ENCODE measurements around the gene SCYL1.

Gene SCYL1

DNA sequence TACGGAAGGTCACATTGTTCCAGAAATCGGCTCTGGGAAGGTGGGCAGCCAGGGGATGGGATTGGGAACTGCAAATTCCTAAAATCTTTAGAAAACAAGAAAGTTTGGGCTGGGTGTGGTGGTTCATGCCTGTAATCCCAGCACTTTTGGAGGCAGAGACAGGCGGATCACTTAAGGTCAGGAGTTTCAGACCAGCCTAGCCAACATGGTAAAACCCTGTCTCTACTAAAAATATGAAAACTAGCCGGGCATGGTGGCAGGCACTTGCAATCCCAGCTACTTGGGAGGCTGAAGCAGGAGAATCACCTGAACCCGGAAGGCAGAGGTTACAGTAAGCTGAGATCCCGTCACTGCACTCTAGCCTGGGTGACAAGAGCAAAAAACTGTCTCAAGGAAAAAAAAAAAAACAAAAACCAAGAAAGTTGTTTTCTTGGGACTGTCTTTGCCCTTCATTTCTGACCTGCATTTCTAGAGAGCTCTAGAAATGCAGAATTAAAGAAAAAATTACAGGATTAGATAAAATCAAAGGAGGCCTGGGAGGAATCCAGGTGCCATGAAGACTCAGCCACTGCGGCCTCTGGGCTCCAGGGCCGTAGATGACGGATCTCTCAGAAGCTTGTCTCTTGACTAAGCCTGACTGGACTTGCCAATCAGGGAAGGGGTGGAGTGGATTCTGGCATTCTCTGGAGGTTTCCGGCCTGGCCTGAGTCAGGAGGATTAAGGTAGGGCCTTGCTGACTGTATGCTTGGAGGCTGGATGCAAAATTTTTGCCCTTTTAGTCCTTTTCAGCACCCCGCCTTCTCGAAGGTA lies 31.3 kb upstream of the SCYL1 start:
- DNase-seq (ENCODE audit: low read depth): no peak

DNA sequence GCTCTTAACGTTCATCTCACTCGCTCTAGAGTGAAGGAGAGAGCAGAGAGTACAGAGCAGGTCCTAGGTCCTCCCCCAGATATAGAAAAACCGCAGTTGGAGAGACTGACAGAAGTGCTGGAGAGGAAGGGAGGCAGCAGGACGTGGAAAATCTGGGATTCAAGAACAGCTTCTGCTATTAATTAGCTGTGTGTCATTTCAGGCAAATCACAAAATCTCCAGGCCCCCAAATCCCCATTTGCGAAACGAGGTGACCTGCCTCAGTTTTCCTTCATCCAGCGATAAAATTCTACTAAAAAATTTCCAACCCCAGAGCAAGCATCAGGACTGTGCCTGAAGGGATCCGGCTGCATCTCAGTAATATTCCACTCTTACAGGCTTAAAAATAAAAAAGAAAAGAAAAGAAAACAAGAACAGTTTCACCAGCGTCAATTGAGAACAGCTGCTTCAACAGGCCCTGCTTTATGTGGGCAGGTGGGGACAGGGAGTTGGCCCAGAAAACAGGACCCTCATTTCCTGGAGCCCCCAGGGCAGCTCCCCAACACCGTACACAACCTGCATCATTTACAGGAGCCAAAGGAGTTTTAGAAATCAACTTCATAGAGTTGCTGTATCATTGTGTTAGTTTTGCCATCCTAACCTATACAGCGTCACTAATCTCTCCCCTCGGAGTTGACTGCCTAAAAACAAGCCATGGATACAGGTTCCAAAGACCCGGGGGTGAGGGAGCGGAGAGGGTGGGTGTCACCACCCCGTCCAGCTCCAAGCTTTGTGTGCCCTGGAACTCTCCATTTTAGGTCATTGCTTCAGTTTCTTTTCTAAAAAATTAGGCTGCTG lies 28.4 kb upstream of the SCYL1 start:
- no peak for DNase-seq (ENCODE audit: low read depth)

DNA sequence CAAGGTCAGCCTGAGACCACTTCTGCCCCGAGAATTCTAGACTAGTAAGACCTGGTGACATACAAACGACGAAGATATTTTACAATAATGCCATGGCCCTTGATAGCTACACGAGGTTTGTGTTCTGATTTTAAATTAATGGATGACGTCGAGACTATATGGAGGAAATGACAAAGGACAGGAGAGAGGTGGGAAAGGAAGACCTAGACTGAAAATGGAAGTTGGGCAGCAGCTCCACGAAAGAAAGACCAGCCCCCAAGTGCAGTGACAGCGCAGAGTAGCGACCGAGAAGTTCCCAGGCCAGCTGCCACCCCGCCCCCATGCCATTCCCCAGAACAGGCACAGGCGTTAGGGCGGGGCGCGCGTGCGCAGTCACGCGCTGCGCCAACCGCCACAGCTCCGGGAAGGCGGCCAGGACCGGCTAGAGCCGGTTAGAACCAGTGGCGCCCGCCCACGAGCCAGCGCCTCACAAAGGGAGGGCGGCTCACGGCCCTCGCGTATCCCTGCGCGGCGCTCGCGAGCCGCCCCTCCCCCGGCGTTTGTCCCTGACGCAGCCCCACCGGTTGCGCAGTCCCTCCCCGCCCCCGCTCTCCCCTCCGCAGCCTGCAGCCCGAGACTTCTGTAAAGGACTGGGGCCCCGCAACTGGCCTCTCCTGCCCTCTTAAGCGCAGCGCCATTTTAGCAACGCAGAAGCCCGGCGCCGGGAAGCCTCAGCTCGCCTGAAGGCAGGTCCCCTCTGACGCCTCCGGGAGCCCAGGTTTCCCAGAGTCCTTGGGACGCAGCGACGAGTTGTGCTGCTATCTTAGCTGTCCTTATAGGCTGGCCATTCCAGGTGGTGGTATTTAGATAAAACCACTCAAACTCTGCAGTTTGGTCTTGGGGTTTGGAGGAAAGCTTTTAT lies 27.5 kb upstream of the SCYL1 start:
- DNase-seq (ENCODE audit: low read depth): peak; percentile 96

DNA sequence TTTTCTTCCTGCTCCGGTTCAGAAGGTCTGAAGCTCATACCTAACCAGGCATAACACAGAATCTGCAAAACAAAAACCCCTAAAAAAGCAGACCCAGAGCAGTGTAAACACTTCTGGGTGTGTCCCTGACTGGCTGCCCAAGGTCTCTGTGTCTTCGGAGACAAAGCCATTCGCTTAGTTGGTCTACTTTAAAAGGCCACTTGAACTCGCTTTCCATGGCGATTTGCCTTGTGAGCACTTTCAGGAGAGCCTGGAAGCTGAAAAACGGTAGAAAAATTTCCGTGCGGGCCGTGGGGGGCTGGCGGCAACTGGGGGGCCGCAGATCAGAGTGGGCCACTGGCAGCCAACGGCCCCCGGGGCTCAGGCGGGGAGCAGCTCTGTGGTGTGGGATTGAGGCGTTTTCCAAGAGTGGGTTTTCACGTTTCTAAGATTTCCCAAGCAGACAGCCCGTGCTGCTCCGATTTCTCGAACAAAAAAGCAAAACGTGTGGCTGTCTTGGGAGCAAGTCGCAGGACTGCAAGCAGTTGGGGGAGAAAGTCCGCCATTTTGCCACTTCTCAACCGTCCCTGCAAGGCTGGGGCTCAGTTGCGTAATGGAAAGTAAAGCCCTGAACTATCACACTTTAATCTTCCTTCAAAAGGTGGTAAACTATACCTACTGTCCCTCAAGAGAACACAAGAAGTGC lies 26.7 kb upstream of the SCYL1 start:
- no peak for DNase-seq (ENCODE audit: low read depth)

DNA sequence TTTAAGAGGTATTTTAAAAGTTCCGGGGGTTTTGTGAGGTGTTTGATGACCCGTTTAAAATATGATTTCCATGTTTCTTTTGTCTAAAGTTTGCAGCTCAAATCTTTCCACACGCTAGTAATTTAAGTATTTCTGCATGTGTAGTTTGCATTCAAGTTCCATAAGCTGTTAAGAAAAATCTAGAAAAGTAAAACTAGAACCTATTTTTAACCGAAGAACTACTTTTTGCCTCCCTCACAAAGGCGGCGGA lies 26.2 kb upstream of the SCYL1 start:
- no peak for DNase-seq (ENCODE audit: low read depth)

DNA sequence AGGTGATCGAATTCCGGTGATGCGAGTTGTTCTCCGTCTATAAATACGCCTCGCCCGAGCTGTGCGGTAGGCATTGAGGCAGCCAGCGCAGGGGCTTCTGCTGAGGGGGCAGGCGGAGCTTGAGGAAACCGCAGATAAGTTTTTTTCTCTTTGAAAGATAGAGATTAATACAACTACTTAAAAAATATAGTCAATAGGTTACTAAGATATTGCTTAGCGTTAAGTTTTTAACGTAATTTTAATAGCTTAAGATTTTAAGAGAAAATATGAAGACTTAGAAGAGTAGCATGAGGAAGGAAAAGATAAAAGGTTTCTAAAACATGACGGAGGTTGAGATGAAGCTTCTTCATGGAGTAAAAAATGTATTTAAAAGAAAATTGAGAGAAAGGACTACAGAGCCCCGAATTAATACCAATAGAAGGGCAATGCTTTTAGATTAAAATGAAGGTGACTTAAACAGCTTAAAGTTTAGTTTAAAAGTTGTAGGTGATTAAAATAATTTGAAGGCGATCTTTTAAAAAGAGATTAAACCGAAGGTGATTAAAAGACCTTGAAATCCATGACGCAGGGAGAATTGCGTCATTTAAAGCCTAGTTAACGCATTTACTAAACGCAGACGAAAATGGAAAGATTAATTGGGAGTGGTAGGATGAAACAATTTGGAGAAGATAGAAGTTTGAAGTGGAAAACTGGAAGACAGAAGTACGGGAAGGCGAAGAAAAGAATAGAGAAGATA lies 25.7 kb upstream of the SCYL1 start, which contains the start of gene MALAT1:
MALAT1 (plus strand) TSS at position 69 of the 736 bp plus-strand sequence.
- DNase-seq (ENCODE audit: low read depth): peak; percentile 79

DNA sequence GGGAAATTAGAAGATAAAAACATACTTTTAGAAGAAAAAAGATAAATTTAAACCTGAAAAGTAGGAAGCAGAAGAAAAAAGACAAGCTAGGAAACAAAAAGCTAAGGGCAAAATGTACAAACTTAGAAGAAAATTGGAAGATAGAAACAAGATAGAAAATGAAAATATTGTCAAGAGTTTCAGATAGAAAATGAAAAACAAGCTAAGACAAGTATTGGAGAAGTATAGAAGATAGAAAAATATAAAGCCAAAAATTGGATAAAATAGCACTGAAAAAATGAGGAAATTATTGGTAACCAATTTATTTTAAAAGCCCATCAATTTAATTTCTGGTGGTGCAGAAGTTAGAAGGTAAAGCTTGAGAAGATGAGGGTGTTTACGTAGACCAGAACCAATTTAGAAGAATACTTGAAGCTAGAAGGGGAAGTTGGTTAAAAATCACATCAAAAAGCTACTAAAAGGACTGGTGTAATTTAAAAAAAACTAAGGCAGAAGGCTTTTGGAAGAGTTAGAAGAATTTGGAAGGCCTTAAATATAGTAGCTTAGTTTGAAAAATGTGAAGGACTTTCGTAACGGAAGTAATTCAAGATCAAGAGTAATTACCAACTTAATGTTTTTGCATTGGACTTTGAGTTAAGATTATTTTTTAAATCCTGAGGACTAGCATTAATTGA lies 25.0 kb upstream of the SCYL1 start:
- no peak for DNase-seq (ENCODE audit: low read depth)

DNA sequence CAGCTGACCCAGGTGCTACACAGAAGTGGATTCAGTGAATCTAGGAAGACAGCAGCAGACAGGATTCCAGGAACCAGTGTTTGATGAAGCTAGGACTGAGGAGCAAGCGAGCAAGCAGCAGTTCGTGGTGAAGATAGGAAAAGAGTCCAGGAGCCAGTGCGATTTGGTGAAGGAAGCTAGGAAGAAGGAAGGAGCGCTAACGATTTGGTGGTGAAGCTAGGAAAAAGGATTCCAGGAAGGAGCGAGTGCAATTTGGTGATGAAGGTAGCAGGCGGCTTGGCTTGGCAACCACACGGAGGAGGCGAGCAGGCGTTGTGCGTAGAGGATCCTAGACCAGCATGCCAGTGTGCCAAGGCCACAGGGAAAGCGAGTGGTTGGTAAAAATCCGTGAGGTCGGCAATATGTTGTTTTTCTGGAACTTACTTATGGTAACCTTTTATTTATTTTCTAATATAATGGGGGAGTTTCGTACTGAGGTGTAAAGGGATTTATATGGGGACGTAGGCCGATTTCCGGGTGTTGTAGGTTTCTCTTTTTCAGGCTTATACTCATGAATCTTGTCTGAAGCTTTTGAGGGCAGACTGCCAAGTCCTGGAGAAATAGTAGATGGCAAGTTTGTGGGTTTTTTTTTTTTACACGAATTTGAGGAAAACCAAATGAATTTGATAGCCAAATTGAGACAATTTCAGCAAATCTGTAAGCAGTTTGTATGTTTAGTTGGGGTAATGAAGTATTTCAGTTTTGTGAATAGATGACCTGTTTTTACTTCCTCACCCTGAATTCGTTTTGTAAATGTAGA lies 24.3 kb upstream of the SCYL1 start:
- DNase-seq (ENCODE audit: low read depth): no peak

DNA sequence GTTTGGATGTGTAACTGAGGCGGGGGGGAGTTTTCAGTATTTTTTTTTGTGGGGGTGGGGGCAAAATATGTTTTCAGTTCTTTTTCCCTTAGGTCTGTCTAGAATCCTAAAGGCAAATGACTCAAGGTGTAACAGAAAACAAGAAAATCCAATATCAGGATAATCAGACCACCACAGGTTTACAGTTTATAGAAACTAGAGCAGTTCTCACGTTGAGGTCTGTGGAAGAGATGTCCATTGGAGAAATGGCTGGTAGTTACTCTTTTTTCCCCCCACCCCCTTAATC lies 23.8 kb upstream of the SCYL1 start:
- no peak for DNase-seq (ENCODE audit: low read depth)

DNA sequence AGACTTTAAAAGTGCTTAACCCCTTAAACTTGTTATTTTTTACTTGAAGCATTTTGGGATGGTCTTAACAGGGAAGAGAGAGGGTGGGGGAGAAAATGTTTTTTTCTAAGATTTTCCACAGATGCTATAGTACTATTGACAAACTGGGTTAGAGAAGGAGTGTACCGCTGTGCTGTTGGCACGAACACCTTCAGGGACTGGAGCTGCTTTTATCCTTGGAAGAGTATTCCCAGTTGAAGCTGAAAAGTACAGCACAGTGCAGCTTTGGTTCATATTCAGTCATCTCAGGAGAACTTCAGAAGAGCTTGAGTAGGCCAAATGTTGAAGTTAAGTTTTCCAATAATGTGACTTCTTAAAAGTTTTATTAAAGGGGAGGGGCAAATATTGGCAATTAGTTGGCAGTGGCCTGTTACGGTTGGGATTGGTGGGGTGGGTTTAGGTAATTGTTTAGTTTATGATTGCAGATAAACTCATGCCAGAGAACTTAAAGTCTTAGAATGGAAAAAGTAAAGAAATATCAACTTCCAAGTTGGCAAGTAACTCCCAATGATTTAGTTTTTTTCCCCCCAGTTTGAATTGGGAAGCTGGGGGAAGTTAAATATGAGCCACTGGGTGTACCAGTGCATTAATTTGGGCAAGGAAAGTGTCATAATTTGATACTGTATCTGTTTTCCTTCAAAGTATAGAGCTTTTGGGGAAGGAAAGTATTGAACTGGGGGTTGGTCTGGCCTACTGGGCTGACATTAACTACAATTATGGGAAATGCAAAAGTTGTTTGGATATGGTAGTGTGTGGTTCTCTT lies 23.2 kb upstream of the SCYL1 start:
- DNase-seq (ENCODE audit: low read depth): no peak

DNA sequence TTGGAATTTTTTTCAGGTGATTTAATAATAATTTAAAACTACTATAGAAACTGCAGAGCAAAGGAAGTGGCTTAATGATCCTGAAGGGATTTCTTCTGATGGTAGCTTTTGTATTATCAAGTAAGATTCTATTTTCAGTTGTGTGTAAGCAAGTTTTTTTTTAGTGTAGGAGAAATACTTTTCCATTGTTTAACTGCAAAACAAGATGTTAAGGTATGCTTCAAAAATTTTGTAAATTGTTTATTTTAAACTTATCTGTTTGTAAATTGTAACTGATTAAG lies 22.7 kb upstream of the SCYL1 start:
- no peak for DNase-seq (ENCODE audit: low read depth)

DNA sequence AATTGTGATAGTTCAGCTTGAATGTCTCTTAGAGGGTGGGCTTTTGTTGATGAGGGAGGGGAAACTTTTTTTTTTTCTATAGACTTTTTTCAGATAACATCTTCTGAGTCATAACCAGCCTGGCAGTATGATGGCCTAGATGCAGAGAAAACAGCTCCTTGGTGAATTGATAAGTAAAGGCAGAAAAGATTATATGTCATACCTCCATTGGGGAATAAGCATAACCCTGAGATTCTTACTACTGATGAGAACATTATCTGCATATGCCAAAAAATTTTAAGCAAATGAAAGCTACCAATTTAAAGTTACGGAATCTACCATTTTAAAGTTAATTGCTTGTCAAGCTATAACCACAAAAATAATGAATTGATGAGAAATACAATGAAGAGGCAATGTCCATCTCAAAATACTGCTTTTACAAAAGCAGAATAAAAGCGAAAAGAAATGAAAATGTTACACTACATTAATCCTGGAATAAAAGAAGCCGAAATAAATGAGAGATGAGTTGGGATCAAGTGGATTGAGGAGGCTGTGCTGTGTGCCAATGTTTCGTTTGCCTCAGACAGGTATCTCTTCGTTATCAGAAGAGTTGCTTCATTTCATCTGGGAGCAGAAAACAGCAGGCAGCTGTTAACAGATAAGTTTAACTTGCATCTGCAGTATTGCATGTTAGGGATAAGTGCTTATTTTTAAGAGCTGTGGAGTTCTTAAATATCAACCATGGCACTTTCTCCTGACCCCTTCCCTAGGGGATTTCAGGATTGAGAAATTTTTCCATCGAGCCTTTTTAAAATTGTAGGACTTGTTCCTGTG lies 22.1 kb upstream of the SCYL1 start:
- DNase-seq (ENCODE audit: low read depth): no peak

DNA sequence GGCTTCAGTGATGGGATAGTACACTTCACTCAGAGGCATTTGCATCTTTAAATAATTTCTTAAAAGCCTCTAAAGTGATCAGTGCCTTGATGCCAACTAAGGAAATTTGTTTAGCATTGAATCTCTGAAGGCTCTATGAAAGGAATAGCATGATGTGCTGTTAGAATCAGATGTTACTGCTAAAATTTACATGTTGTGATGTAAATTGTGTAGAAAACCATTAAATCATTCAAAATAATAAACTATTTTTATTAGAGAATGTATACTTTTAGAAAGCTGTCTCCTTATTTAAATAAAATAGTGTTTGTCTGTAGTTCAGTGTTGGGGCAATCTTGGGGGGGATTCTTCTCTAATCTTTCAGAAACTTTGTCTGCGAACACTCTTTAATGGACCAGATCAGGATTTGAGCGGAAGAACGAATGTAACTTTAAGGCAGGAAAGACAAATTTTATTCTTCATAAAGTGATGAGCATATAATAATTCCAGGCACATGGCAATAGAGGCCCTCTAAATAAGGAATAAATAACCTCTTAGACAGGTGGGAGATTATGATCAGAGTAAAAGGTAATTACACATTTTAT lies 21.4 kb upstream of the SCYL1 start:
- DNase-seq (ENCODE audit: low read depth): no peak

DNA sequence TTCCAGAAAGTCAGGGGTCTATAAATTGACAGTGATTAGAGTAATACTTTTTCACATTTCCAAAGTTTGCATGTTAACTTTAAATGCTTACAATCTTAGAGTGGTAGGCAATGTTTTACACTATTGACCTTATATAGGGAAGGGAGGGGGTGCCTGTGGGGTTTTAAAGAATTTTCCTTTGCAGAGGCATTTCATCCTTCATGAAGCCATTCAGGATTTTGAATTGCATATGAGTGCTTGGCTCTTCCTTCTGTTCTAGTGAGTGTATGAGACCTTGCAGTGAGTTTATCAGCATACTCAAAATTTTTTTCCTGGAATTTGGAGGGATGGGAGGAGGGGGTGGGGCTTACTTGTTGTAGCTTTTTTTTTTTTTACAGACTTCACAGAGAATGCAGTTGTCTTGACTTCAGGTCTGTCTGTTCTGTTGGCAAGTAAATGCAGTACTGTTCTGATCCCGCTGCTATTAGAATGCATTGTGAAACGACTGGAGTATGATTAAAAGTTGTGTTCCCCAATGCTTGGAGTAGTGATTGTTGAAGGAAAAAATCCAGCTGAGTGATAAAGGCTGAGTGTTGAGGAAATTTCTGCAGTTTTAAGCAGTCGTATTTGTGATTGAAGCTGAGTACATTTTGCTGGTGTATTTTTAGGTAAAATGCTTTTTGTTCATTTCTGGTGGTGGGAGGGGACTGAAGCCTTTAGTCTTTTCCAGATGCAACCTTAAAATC lies 20.8 kb upstream of the SCYL1 start:
- DNase-seq (ENCODE audit: low read depth): no peak

DNA sequence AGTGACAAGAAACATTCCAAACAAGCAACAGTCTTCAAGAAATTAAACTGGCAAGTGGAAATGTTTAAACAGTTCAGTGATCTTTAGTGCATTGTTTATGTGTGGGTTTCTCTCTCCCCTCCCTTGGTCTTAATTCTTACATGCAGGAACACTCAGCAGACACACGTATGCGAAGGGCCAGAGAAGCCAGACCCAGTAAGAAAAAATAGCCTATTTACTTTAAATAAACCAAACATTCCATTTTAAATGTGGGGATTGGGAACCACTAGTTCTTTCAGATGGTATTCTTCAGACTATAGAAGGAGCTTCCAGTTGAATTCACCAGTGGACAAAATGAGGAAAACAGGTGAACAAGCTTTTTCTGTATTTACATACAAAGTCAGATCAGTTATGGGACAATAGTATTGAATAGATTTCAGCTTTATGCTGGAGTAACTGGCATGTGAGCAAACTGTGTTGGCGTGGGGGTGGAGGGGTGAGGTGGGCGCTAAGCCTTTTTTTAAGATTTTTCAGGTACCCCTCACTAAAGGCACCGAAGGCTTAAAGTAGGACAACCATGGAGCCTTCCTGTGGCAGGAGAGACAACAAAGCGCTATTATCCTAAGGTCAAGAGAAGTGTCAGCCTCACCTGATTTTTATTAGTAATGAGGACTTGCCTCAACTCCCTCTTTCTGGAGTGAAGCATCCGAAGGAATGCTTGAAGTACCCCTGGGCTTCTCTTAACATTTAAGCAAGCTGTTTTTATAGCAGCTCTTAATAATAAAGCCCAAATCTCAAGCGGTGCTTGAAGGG lies 20.0 kb upstream of the SCYL1 start:
- DNase-seq (ENCODE audit: low read depth): no peak

DNA sequence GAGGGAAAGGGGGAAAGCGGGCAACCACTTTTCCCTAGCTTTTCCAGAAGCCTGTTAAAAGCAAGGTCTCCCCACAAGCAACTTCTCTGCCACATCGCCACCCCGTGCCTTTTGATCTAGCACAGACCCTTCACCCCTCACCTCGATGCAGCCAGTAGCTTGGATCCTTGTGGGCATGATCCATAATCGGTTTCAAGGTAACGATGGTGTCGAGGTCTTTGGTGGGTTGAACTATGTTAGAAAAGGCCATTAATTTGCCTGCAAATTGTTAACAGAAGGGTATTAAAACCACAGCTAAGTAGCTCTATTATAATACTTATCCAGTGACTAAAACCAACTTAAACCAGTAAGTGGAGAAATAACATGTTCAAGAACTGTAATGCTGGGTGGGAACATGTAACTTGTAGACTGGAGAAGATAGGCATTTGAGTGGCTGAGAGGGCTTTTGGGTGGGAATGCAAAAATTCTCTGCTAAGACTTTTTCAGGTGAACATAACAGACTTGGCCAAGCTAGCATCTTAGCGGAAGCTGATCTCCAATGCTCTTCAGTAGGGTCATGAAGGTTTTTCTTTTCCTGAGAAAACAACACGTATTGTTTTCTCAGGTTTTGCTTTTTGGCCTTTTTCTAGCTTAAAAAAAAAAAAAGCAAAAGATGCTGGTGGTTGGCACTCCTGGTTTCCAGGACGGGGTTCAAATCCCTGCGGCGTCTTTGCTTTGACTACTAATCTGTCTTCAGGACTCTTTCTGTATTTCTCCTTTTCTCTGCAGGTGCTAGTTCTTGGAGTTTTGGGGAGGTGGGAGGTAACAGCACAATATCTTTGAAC lies 19.2 kb upstream of the SCYL1 start:
- no peak for DNase-seq (ENCODE audit: low read depth)

All from stimulated activated CD8-positive, alpha-beta memory T cell treated with anti-CD3 and anti-CD28 coated beads, Interleukin-7, amount 100 ng/mL, for 24 hours (primary cell).